Heart left ventricle (tissue), 13 donors: ENCODE measurements around the gene COX8C.

Experiments
- POLR2A ChIP-seq, 2 donors: fragments of 450-650 bp; IDR thresholded peaks; one replicate each; pipeline ENCODE4 v1.6.1; 2017; ENCODE audit warnings: antibody characterized with exemption in 2 of 2, mild to moderate bottlenecking in 2 of 2, moderate library complexity in 2 of 2
- TF ChIP-seq, protein P1 (sequence below), 12 donors: fragments of 200-600 bp; sonication (generic) in 4 of 12; IDR thresholded peaks; one replicate each; pipeline versions ENCODE4 v1.5.0 to v1.8.0; 2018 to 2022; ENCODE audit warnings: antibody characterized with exemption in 12 of 12, mild to moderate bottlenecking in 5 of 12
- donor health status: ischemic (EF 13 %, LVEDD 7.1; RV severe dilation, severe dysfunction).
- donor health status: DM: no; HTN: yes; CAD: no.
- donor health status: DM: no; HTN: no; CAD: no.
- donor health status: ischemic (EF 25% LVEDD 6.9; RV normal size, moderate dysfunction).
- donor health status: ischemic (EF 25% LVEDD 5.7; RV mildly dilated, moderate dysfunction).
- donor health status: ischemic (EF 35%, LVEDD 5.7; RV mildly dilated, moderate dysfunction).
- donor health status: nonischemic (EF 11% LVEDD 7.7; RV severe dilation, severe dysfunction).
- donor health status: DM: yes; HTN: yes; CAD: no.
- donor health status: PGD.
- donor health status: ischemic (EF 29% LVEDD 5.4; RV normal size, mild dysfunction).
- donor health status: nonischemic (EF 23%, LVEDD 6.1; RV moderate dilation, normal function).

DNA sequence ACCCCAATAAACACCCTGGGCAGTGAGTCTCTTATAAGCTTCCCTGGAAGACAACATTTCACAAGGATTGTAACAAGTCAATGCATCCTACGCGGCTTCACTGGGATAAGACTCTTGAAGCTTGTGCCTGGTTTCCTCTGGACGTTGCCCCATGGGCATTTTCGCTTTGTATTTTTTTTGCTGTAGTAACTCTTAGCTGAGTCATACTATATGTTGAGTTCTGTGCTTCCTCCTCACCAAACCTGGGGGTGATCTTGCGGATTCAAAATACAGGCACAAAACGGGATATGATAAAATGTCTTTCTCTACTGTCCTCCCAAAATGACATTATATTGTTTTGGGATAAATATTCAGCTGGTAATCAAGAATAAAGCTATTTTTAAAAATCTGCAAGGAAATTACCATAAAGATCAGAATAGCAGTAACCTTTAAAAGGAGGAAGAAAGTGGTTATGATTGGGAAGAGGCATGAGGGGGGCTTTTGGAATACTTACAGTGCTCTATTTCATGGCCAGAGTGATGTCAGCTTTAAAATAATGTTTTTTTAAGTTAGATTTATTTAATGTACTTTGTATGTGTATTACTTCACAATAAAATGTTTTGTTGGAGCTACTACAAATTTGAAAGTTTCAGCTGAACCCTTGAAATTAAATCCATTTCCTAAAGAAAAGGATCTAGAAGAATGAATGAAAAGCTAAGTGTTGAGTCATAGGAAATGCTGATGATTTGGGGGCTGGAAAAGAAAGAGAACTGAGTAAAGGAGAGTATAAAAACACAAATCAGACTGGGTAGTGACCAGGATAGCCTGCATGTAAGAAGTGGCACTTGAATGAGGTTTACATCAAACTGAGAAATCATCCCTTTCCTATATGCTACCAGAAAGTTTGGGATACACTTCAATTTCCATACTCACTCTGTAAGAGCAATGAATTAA lies 28.8 kb upstream of the COX8C start:
- no peak for TF ChIP-seq POLR2A (IDR thresholded peaks at IDR 0.05)
- TF ChIP-seq, protein P1, sequence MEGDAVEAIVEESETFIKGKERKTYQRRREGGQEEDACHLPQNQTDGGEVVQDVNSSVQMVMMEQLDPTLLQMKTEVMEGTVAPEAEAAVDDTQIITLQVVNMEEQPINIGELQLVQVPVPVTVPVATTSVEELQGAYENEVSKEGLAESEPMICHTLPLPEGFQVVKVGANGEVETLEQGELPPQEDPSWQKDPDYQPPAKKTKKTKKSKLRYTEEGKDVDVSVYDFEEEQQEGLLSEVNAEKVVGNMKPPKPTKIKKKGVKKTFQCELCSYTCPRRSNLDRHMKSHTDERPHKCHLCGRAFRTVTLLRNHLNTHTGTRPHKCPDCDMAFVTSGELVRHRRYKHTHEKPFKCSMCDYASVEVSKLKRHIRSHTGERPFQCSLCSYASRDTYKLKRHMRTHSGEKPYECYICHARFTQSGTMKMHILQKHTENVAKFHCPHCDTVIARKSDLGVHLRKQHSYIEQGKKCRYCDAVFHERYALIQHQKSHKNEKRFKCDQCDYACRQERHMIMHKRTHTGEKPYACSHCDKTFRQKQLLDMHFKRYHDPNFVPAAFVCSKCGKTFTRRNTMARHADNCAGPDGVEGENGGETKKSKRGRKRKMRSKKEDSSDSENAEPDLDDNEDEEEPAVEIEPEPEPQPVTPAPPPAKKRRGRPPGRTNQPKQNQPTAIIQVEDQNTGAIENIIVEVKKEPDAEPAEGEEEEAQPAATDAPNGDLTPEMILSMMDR (IDR thresholded peaks at IDR 0.05): no peak
